Astrocyte of the cerebellum (primary cell): ENCODE results near the gene DCBLD2.
"Not testable (repeated sequence)": the region's sequence is repeated elsewhere in the genome, so short reads cannot be mapped to it uniquely, and the experiment has no call there.

Experiments
- DNase-seq: peaks from one replicate; pipeline ENCODE4 v3.0.0-alpha.2; 2011; ENCODE audit warnings: low read depth
- H3K4me3 ChIP-seq: 2 replicates; pipeline ENCODE4 v1.5.1; 2011; ENCODE audit warnings: mild to moderate bottlenecking, low read depth, low read length, moderate library complexity
- in situ Hi-C: cut with HindIII; loops from 2 replicates; pipeline ENCODE4 v1.10.0; 2017; ENCODE audit warnings: low sequenced_read_pairs
- TF ChIP-seq, protein P1 (sequence below): IDR thresholded peaks from 2 replicates; pipeline ENCODE4 v1.5.1; 2012; ENCODE audit warnings: low read length, low read depth, moderate library complexity, mild to moderate bottlenecking; ENCODE audit errors: missing control alignments

The DCBLD2 gene

DNA sequence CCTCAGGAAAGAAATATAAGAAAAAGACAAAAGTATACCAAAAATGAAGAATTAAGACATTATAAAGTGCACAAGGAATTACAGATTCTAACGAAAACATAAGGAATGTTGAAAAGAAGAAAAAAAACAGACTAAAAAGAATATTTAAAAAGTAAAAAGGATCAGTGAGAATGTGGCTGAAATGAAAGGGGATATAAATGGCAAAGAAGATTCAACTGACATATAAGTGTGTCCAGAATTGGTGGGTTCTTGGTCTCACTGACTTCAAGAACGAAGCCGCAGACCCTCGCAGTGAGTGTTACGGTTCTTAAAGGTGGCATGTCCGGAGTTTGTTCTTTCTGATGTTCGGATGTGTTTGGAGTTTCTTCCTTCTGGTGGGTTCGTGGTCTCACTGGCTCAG lies 44.8 kb downstream of the DCBLD2 start:
- in situ Hi-C loops: no loop called here
- no peak for DNase-seq

DNA sequence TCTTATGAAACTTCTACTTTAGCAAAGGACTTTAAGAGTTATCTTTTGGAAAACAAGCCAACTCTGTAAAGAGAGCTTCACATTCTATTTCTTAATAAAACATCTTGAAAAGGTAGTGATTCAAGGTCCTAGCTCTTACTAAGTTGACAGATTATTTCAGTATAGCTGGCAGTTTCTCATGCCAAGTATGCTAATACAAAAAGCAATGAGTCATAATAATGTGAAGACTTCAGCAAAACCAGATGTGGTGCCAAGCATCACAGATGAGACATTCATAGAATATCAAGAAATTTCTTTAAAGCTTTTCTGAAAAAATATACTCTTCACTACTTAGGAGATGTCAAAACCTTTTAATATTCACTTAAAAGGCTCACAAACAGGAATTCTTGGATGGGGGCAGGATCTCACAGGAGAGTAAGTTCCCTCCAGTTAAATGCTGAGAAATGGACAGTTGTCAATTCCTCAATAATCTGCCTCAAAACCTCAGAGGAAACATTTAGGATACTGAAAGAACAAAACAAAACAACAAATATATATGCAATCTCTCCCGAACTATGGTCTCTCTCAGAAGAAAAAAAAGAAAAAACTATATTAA lies 45.6 kb downstream of the DCBLD2 start:
- no peak overlapping the region for H3K4me3 ChIP-seq
- TF ChIP-seq, protein P1, sequence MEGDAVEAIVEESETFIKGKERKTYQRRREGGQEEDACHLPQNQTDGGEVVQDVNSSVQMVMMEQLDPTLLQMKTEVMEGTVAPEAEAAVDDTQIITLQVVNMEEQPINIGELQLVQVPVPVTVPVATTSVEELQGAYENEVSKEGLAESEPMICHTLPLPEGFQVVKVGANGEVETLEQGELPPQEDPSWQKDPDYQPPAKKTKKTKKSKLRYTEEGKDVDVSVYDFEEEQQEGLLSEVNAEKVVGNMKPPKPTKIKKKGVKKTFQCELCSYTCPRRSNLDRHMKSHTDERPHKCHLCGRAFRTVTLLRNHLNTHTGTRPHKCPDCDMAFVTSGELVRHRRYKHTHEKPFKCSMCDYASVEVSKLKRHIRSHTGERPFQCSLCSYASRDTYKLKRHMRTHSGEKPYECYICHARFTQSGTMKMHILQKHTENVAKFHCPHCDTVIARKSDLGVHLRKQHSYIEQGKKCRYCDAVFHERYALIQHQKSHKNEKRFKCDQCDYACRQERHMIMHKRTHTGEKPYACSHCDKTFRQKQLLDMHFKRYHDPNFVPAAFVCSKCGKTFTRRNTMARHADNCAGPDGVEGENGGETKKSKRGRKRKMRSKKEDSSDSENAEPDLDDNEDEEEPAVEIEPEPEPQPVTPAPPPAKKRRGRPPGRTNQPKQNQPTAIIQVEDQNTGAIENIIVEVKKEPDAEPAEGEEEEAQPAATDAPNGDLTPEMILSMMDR: no peak
- in situ Hi-C loops: no loop called here
- DNase-seq: peak; percentile 93

More for the DNA sequence above, 44.8 kb downstream of the DCBLD2 start:
- H3K4me3 ChIP-seq: no peak overlapping the region
- TF ChIP-seq, protein P1: no peak

DNA sequence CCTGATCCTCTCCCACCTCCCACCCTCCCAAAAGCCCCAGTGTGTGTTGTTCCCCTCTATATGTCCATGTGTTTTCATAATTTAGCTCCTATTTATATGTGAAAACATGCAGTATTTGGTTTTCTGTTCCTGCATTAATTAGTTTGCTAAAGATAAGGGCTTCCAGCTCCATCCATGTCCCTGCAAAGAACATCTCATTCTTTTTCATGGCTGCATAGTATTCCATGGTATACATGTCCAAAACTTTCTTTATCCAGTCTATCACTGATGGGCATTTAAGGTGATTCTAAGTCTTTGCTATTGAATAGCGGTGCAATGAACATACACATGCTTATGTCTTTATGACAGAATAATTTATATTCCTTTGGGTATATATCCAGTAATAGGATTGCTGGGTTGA lies 53.4 kb downstream of the DCBLD2 start:
- no peak overlapping the region for H3K4me3 ChIP-seq
- DNase-seq: no peak
- in situ Hi-C loops: no loop called here
- TF ChIP-seq, protein P1: no peak

DNA sequence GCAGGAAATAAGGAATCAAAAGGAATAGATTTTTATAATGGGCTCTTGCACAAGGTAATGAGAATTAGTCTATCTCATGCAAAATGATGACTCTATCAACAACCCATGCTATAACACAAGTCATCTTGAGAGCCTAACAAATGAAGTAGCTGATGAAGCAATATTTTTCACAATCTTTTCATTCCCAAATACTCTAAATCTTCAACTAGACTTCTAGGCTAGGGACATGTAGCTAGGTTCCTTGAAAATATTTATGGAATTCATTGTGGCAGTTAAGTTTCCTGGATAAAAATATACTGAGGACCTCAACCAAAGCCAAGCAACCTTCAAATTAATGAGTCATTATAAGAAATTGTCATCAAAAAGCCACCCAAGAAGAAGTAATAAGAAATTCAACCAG lies 55.4 kb downstream of the DCBLD2 start:
- TF ChIP-seq, protein P1: no peak
- in situ Hi-C loops: no loop called here
- no peak overlapping the region for H3K4me3 ChIP-seq
- no peak for DNase-seq

DNA sequence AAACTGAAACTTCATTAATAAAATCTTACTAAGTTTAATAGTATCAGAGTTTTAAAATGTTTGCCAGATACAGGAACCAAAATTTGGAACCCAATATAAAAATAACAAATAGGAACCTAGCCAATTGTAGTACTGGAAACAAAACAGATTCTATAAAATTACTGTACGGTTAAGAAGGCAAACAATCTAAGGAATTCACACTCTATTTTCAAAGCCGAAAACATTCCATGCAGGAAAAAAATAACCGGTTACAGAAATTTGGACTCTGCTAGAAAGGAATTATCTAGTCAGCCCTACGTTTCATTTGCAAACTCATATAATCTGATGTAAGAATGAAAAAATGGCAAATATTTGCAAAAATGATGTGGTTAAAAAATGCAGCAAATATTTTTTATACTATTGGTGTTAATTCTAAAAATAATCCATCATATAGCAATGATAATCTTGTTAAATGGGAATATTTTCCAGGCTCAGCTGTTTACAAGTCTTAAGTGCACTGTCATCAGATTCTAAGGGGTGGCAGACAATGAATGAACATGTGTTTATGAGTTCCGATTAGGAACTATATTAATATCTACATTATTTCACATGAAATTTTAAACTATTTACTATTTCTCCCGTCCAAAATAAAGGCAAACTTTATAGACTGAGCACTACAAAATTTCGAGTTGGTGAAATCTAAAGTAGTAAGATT lies 58.1 kb downstream of the DCBLD2 start:
- TF ChIP-seq, protein P1: no peak
- in situ Hi-C loops: no loop called here
- no peak overlapping the region for H3K4me3 ChIP-seq
- DNase-seq: no peak

DNA sequence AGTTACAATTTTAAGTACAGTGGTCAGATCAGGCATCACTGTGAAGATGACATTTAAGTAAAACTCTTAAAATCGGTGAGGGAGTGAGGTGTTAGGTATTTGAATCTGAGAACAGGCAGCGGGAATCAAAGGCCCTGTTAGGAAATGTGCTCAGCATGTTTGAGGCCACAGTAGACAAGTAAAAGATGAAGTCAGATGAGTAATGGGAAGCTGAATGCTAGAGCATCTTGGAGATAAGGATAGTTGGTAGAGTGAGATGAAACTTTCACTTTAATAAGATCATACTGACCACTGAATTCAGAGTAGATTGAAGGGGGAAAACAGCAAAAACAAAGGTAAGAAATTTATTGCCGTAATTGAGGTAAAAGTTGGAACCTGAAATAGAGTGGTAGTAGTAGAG lies 61.6 kb downstream of the DCBLD2 start:
- TF ChIP-seq, protein P1: no peak
- no peak for DNase-seq
- in situ Hi-C loops: no loop called here

DNA sequence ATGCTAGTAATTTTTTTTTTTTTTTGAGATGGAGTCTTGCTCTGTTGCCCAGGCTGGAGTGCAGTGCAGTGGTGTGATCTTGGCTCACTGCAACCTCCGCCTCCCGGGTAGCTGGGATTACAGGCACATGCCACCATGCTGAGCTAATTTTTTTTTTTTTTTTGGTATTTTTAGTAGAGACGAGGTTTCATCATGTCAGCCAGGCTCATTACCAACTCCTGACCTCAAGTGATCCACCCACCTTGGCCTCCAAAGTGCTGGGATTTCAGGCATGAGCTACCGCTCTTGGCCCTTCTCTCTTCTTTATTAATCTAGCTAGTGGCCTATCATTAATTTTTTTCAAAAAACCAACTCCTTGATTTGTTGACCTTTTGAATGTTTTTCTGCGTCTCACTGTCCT lies 70.4 kb downstream of the DCBLD2 start:
- DNase-seq, in situ Hi-C loops, H3K4me3 ChIP-seq: not testable (repeated sequence)

More for the DNA sequence above, 61.6 kb downstream of the DCBLD2 start:
- H3K4me3 ChIP-seq: no peak overlapping the region
